Measurements from ENCODE around the gene SPRR1B. TPM values are rescaled to one million over a fixed set of nuclear protein-coding genes. Genes with fewer than 3 reads are reported as not detected.
"Not testable (repeated sequence)": the region's sequence is repeated elsewhere in the genome, so short reads cannot be mapped to it uniquely, and the experiment has no call there.

SPRR1B gene
- total RNA-seq, 1 donor from 2014 or later: not detected

GRCh38 chr1:153000294-153000693 is 30.7 kb upstream of the SPRR1B start:
- ATAC-seq: peak; percentile 15
- no peak overlapping the region for H3K27ac ChIP-seq
- no peaks in the 10 kb centered on the region for H3K27me3 ChIP-seq
- no peak overlapping the region for H3K4me3 ChIP-seq
- H3K4me1 ChIP-seq: no peaks in the 10 kb centered on the region
- no peaks in the 10 kb centered on the region for H3K36me3 ChIP-seq
- TF ChIP-seq CTCF (IDR thresholded peaks at IDR 0.05): no peak
- intact Hi-C loops (cut with DNase I): no loop called here
- no peaks in the 10 kb centered on the region for H3K9me3 ChIP-seq
- no peak for DNase-seq

DNA sequence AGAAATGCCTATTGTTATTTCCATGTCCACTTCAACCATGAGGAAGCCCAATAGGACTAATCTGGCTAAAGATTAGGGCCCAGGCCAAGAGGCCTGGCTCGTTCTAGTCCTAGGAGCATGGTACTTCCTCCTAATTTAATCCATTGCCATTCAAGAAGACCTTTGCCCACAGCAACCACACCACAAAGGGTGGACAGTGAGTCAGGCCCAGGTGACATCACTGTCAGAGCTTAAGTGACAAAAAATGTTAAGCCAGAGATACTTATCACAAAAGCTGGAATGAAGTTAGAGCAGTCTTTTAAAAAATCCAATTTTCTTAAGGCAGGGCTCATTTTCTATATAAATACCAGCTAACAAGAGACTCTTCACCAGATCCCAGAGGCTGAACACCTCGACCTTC is 29.6 kb upstream of the SPRR1B start, which contains the start of gene SPRR3:
Gene SPRR3 (plus strand): TSS at position 368 of the 400 bp plus-strand sequence. CDS start 1,272 bp downstream, outside the sequence.
- intact Hi-C loops (cut with DNase I): no loop called here
- ATAC-seq (no peak), DNase-seq (no peak)
- H3K9me3 ChIP-seq: no peaks in the 10 kb centered on the region
- H3K4me3 ChIP-seq: no peak within 1 kb of the TSS
- no peak for TF ChIP-seq CTCF (IDR thresholded peaks at IDR 0.05)
- H3K36me3 ChIP-seq: no peaks in the 10 kb centered on the region
- no peak within 1 kb of the TSS for H3K27ac ChIP-seq
- no peaks in the 10 kb centered on the region for H3K4me1 ChIP-seq
- no peaks in the 10 kb centered on the region for H3K27me3 ChIP-seq

GRCh38 chr1:153011235-153011758 is 19.7 kb upstream of the SPRR1B start:
- H3K4me1 ChIP-seq; H3K27me3 ChIP-seq; H3K36me3 ChIP-seq; H3K27ac ChIP-seq; ATAC-seq; H3K4me3 ChIP-seq; H3K9me3 ChIP-seq; intact Hi-C loops (cut with DNase I); DNase-seq: not testable (repeated sequence)

DNA sequence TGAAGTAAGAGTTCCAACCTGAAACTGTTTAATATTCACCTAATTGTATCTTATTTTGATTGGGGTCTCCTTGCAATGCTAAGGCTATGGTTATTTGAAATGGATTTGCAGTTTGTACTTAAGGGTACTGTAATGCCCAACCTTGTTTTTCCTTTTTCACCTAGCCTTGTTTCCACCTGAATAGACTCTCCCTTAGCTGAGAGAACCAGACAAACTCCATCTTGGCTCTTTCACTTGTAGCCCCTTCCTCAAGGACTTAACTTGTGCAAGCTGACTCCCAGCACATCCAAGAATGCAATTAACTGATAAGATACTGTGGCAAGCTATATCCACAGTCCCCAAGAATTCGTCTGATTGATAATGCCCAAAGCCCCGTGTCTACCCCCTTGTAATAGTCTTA is 9.2 kb upstream of the SPRR1B start:
- H3K4me1 ChIP-seq; H3K27ac ChIP-seq; H3K9me3 ChIP-seq; H3K36me3 ChIP-seq; intact Hi-C loops (cut with DNase I); DNase-seq; H3K27me3 ChIP-seq; ATAC-seq; H3K4me3 ChIP-seq: not testable (repeated sequence)

DNA sequence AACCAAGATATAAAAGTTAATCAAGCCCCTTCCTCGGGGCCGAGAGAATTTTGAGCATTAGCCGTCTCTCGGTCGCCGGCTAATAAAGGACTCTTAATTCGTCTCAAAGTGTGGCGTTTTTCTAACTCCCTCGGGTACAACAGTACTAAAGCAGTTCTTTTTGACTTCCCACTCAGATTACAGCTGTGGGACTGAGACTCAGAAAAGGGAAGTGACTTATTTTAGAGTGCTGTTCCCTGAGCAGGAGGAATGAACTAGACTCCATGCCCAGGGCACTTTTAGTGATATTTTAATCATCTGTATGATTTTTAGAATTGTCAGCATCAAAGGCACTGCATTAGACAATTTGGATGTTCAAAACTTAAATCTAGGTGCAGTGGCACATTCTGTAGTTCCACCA is 8.7 kb upstream of the SPRR1B start:
- DNase-seq; ATAC-seq; H3K27ac ChIP-seq; H3K4me1 ChIP-seq; H3K4me3 ChIP-seq; H3K27me3 ChIP-seq; intact Hi-C loops (cut with DNase I); H3K36me3 ChIP-seq; H3K9me3 ChIP-seq: not testable (repeated sequence)

DNA sequence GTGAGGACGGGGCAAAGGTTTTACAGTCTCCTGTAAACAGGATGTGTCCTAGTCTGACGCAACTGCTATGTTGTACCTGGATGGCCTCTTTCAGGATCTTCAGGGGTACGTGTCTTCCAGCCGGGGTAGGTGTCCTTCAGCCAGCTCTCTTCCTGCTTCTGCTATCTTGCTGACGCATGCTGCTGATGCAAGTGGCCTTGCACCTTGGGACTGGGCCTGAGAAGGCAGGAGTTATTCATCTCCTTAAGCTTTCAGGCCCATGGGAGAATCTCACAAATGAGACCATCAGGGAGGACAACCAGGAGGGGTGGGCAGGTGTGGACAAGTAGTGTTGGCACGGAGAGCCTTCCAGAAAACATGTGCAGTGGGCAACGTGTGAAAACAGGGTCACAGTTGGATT is 7.9 kb upstream of the SPRR1B start:
- no peak for DNase-seq
- no peaks in the 10 kb centered on the region for H3K4me1 ChIP-seq
- TF ChIP-seq CTCF (IDR thresholded peaks at IDR 0.05): no peak
- intact Hi-C loops (cut with DNase I): no loop called here
- no peaks in the 10 kb centered on the region for H3K9me3 ChIP-seq
- H3K4me3 ChIP-seq: no peak overlapping the region
- H3K27me3 ChIP-seq: peaks cover 6% of the 10 kb centered on the region
- no peak for ATAC-seq
- no peaks in the 10 kb centered on the region for H3K36me3 ChIP-seq
- no peak overlapping the region for H3K27ac ChIP-seq

GRCh38 chr1:153024413-153024812 is 6.6 kb upstream of the SPRR1B start:
- Histone ChIP-seq H3K27ac (no peak overlapping the region), H3K4me3 (no peak overlapping the region), H3K36me3 (no peaks in the 10 kb centered on the region), H3K9me3 (no peaks in the 10 kb centered on the region), H3K27me3 (no peaks in the 10 kb centered on the region), H3K4me1 (no peaks in the 10 kb centered on the region)
- ATAC-seq (no peak), DNase-seq (no peak)
- TF ChIP-seq CTCF (IDR thresholded peaks at IDR 0.05): no peak
- intact Hi-C loops (cut with DNase I): no loop called here
